Measurements from ENCODE around the gene B3GAT1. TPM values are rescaled to one million over a fixed set of nuclear protein-coding genes. Genes with fewer than 3 reads are reported as not detected.

B3GAT1 gene
- total and polyA plus RNA-seq, 2 donors (not counting 1 experiment from before 2014, with no cell fraction given): under 0.01 TPM; not detected in 1

- Histone ChIP-seq H3K36me3 (ENCODE audit: control insufficient read depth, insufficient read depth, low read length) (no peaks in the 10 kb centered on the region), H3K79me2 (ENCODE audit: control insufficient read depth, insufficient read depth, low read length) (no peaks in the 10 kb centered on the region), H3K27ac (ENCODE audit: insufficient read depth, low read length) (no peak overlapping the region), H3K4me2 (ENCODE audit: extremely low read depth, insufficient read depth, low read length) (no peak overlapping the region), H3K4me1 (ENCODE audit: control insufficient read depth, extremely low read depth, insufficient read depth, low read length) (no peaks in the 10 kb centered on the region), H2AFZ (ENCODE audit: low read length) (no peak overlapping the region), H3K9me3 (ENCODE audit: control insufficient read depth, insufficient read depth, low read depth, low read length) (no peaks in the 10 kb centered on the region), H3K4me3 (replicated peaks in 1 of 4; ENCODE audit: control extremely low read depth in 1 of 4, insufficient read depth in 1 of 4, low read depth in 3 of 4, low read length in 4 of 4) (no peak overlapping the region), H3K9ac (ENCODE audit: insufficient read depth, low read length) (no peak overlapping the region), H3K27me3 (ENCODE audit: control insufficient read depth, insufficient read depth, low read length) (no peaks in the 10 kb centered on the region), H4K20me1 (ENCODE audit: control insufficient read depth, extremely low read depth, insufficient read depth, low read length) (no peaks in the 10 kb centered on the region)
- DNase-seq (ENCODE audit: low read depth in 2 of 2): no peak
- no peak for TF ChIP-seq EZH2 (IDR thresholded peaks at IDR 0.05; ENCODE audit: low read length, missing control alignments)
- no peak for TF ChIP-seq CTCF (conservative IDR thresholded peaks at IDR 0.05 in 1 of 2, IDR thresholded peaks at IDR 0.05 in 1 of 2; ENCODE audit: low read depth in 1 of 2, low read length in 2 of 2)
Observed at GRCh38 chr11:134358165-134358855, 53.7 kb downstream of the B3GAT1 start.

- H3K4me1 ChIP-seq (ENCODE audit: control insufficient read depth, extremely low read depth, insufficient read depth, low read length): no peaks in the 10 kb centered on the region
- H3K4me2 ChIP-seq (ENCODE audit: extremely low read depth, insufficient read depth, low read length): no peak overlapping the region
- no peaks in the 10 kb centered on the region for H4K20me1 ChIP-seq (ENCODE audit: control insufficient read depth, extremely low read depth, insufficient read depth, low read length)
- H3K27ac ChIP-seq (ENCODE audit: insufficient read depth, low read length): no peak overlapping the region
- H2AFZ ChIP-seq (ENCODE audit: low read length): no peak overlapping the region
- H3K36me3 ChIP-seq (ENCODE audit: control insufficient read depth, insufficient read depth, low read length): no peaks in the 10 kb centered on the region
- no peak for TF ChIP-seq CTCF (conservative IDR thresholded peaks at IDR 0.05 in 1 of 2, IDR thresholded peaks at IDR 0.05 in 1 of 2; ENCODE audit: low read depth in 1 of 2, low read length in 2 of 2)
- no peak for TF ChIP-seq EZH2 (IDR thresholded peaks at IDR 0.05; ENCODE audit: low read length, missing control alignments)
- H3K79me2 ChIP-seq (ENCODE audit: control insufficient read depth, insufficient read depth, low read length): no peaks in the 10 kb centered on the region
- H3K4me3 ChIP-seq (replicated peaks in 1 of 4; ENCODE audit: control extremely low read depth in 1 of 4, insufficient read depth in 1 of 4, low read depth in 3 of 4, low read length in 4 of 4): no peak overlapping the region
- no peaks in the 10 kb centered on the region for H3K9me3 ChIP-seq (ENCODE audit: control insufficient read depth, insufficient read depth, low read depth, low read length)
- no peak overlapping the region for H3K9ac ChIP-seq (ENCODE audit: insufficient read depth, low read length)
- no peaks in the 10 kb centered on the region for H3K27me3 ChIP-seq (ENCODE audit: control insufficient read depth, insufficient read depth, low read length)
- no peak for DNase-seq (ENCODE audit: low read depth in 2 of 2)
Observed at GRCh38 chr11:134357545-134357839, 54.5 kb downstream of the B3GAT1 start.

- Histone ChIP-seq H3K27ac (ENCODE audit: insufficient read depth, low read length) (no peak overlapping the region), H3K27me3 (ENCODE audit: control insufficient read depth, insufficient read depth, low read length) (no peaks in the 10 kb centered on the region), H3K79me2 (ENCODE audit: control insufficient read depth, insufficient read depth, low read length) (no peaks in the 10 kb centered on the region), H3K4me1 (ENCODE audit: control insufficient read depth, extremely low read depth, insufficient read depth, low read length) (no peaks in the 10 kb centered on the region), H2AFZ (ENCODE audit: low read length) (no peak overlapping the region), H4K20me1 (ENCODE audit: control insufficient read depth, extremely low read depth, insufficient read depth, low read length) (no peaks in the 10 kb centered on the region), H3K4me2 (ENCODE audit: extremely low read depth, insufficient read depth, low read length) (no peak overlapping the region), H3K36me3 (ENCODE audit: control insufficient read depth, insufficient read depth, low read length) (no peaks in the 10 kb centered on the region), H3K9me3 (ENCODE audit: control insufficient read depth, insufficient read depth, low read depth, low read length) (no peaks in the 10 kb centered on the region), H3K4me3 (replicated peaks in 1 of 4; ENCODE audit: control extremely low read depth in 1 of 4, insufficient read depth in 1 of 4, low read depth in 3 of 4, low read length in 4 of 4) (no peak overlapping the region), H3K9ac (ENCODE audit: insufficient read depth, low read length) (no peak overlapping the region)
- TF ChIP-seq CTCF (conservative IDR thresholded peaks at IDR 0.05 in 1 of 2, IDR thresholded peaks at IDR 0.05 in 1 of 2; ENCODE audit: low read depth in 1 of 2, low read length in 2 of 2) (no peak), EZH2 (IDR thresholded peaks at IDR 0.05; ENCODE audit: low read length, missing control alignments) (no peak)
- DNase-seq (ENCODE audit: low read depth in 2 of 2): no peak
Observed at GRCh38 chr11:134356656-134357544, 55.1 kb downstream of the B3GAT1 start.

Measured in fibroblast of lung (primary cell).